ENCODE results near the gene SMIM10L2A. TPM values are rescaled to one million over a fixed set of nuclear protein-coding genes. Genes with fewer than 3 reads are reported as not detected.

Gene SMIM10L2A
- total RNA-seq (2014; rRNA removed; shearing (Covaris generic)) (5.0 and 5.6 TPM in 2 replicates), polyA plus RNA-seq (2016; fragmentation: Nextera tagmentation; extraction: Ambion mirVana) (1.4 and 1.7 TPM in 2 replicates)
- long read RNA-seq, partial matches to known transcripts: 0 of 1 reads
- long read RNA-seq, other reads (novel, unspliced or antisense): 1 of 1 reads

DNA sequence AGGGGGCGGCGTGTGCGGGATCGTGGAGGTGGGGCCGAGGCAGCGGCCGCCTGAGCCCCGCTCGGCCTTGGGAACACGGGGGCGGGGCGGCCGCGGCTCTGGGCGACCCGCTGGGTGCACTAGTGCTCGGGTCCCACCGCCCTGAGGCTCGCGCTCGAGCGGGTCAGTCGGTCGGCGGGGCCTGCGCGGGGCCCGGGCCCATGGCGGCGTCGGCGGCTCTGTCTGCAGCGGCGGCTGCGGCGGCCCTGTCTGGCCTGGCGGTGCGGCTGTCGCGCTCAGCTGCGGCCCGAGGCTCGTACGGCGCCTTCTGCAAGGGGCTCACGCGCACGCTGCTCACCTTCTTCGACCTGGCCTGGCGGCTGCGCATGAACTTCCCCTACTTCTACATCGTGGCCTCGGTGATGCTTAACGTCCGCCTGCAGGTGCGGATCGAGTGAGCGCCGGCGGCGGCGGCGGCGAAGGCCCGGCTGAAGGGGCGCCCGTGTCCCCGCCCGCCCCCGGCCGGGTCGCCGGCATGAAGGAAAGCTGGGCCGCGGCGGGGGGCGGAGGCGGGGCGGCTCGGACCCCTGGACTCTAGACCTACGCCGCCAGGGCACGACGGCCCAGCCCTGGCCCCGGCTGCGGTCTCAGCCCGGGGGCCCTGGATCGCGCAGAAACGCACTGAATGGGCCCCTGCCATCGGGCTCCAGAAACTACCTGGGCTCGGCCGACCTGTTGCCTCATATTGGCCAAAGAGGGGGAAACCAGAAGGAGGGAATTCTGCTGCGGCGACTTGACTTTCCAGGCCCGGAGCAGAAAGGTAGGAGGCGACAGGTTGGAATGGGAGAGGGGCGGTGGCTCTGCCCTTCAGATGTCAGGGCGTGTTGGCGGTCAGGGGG, at the start of gene SMIM10L2A:
Gene SMIM10L2A, plus strand, starts transcription at position 13 of the 878 bp plus-strand sequence. Its CDS starts 188 bp downstream, at position 201.
- no peak within 1 kb of the TSS for H3K27ac ChIP-seq (ENCODE audit: low read depth)
- H4K20me1 ChIP-seq (replicated peaks; ENCODE audit: insufficient read depth): no peaks in the 10 kb centered on the region
- TF ChIP-seq STAT1 (IDR thresholded peaks at IDR 0.05; ENCODE audit: unreplicated experiment): no peak
- TF ChIP-seq, protein P1, sequence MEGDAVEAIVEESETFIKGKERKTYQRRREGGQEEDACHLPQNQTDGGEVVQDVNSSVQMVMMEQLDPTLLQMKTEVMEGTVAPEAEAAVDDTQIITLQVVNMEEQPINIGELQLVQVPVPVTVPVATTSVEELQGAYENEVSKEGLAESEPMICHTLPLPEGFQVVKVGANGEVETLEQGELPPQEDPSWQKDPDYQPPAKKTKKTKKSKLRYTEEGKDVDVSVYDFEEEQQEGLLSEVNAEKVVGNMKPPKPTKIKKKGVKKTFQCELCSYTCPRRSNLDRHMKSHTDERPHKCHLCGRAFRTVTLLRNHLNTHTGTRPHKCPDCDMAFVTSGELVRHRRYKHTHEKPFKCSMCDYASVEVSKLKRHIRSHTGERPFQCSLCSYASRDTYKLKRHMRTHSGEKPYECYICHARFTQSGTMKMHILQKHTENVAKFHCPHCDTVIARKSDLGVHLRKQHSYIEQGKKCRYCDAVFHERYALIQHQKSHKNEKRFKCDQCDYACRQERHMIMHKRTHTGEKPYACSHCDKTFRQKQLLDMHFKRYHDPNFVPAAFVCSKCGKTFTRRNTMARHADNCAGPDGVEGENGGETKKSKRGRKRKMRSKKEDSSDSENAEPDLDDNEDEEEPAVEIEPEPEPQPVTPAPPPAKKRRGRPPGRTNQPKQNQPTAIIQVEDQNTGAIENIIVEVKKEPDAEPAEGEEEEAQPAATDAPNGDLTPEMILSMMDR (conservative IDR thresholded peaks at IDR 0.05; ENCODE audit: low read depth in 2 of 2): no peak
- no peak for TF ChIP-seq ZNF331 (CRISPR knock-in tag; IDR thresholded peaks at IDR 0.05; ENCODE audit: low read depth)
- TF ChIP-seq, protein P2, sequence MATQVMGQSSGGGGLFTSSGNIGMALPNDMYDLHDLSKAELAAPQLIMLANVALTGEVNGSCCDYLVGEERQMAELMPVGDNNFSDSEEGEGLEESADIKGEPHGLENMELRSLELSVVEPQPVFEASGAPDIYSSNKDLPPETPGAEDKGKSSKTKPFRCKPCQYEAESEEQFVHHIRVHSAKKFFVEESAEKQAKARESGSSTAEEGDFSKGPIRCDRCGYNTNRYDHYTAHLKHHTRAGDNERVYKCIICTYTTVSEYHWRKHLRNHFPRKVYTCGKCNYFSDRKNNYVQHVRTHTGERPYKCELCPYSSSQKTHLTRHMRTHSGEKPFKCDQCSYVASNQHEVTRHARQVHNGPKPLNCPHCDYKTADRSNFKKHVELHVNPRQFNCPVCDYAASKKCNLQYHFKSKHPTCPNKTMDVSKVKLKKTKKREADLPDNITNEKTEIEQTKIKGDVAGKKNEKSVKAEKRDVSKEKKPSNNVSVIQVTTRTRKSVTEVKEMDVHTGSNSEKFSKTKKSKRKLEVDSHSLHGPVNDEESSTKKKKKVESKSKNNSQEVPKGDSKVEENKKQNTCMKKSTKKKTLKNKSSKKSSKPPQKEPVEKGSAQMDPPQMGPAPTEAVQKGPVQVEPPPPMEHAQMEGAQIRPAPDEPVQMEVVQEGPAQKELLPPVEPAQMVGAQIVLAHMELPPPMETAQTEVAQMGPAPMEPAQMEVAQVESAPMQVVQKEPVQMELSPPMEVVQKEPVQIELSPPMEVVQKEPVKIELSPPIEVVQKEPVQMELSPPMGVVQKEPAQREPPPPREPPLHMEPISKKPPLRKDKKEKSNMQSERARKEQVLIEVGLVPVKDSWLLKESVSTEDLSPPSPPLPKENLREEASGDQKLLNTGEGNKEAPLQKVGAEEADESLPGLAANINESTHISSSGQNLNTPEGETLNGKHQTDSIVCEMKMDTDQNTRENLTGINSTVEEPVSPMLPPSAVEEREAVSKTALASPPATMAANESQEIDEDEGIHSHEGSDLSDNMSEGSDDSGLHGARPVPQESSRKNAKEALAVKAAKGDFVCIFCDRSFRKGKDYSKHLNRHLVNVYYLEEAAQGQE (IDR thresholded peaks at IDR 0.05; ENCODE audit: unreplicated experiment): no peak
- TF ChIP-seq, protein P3, sequence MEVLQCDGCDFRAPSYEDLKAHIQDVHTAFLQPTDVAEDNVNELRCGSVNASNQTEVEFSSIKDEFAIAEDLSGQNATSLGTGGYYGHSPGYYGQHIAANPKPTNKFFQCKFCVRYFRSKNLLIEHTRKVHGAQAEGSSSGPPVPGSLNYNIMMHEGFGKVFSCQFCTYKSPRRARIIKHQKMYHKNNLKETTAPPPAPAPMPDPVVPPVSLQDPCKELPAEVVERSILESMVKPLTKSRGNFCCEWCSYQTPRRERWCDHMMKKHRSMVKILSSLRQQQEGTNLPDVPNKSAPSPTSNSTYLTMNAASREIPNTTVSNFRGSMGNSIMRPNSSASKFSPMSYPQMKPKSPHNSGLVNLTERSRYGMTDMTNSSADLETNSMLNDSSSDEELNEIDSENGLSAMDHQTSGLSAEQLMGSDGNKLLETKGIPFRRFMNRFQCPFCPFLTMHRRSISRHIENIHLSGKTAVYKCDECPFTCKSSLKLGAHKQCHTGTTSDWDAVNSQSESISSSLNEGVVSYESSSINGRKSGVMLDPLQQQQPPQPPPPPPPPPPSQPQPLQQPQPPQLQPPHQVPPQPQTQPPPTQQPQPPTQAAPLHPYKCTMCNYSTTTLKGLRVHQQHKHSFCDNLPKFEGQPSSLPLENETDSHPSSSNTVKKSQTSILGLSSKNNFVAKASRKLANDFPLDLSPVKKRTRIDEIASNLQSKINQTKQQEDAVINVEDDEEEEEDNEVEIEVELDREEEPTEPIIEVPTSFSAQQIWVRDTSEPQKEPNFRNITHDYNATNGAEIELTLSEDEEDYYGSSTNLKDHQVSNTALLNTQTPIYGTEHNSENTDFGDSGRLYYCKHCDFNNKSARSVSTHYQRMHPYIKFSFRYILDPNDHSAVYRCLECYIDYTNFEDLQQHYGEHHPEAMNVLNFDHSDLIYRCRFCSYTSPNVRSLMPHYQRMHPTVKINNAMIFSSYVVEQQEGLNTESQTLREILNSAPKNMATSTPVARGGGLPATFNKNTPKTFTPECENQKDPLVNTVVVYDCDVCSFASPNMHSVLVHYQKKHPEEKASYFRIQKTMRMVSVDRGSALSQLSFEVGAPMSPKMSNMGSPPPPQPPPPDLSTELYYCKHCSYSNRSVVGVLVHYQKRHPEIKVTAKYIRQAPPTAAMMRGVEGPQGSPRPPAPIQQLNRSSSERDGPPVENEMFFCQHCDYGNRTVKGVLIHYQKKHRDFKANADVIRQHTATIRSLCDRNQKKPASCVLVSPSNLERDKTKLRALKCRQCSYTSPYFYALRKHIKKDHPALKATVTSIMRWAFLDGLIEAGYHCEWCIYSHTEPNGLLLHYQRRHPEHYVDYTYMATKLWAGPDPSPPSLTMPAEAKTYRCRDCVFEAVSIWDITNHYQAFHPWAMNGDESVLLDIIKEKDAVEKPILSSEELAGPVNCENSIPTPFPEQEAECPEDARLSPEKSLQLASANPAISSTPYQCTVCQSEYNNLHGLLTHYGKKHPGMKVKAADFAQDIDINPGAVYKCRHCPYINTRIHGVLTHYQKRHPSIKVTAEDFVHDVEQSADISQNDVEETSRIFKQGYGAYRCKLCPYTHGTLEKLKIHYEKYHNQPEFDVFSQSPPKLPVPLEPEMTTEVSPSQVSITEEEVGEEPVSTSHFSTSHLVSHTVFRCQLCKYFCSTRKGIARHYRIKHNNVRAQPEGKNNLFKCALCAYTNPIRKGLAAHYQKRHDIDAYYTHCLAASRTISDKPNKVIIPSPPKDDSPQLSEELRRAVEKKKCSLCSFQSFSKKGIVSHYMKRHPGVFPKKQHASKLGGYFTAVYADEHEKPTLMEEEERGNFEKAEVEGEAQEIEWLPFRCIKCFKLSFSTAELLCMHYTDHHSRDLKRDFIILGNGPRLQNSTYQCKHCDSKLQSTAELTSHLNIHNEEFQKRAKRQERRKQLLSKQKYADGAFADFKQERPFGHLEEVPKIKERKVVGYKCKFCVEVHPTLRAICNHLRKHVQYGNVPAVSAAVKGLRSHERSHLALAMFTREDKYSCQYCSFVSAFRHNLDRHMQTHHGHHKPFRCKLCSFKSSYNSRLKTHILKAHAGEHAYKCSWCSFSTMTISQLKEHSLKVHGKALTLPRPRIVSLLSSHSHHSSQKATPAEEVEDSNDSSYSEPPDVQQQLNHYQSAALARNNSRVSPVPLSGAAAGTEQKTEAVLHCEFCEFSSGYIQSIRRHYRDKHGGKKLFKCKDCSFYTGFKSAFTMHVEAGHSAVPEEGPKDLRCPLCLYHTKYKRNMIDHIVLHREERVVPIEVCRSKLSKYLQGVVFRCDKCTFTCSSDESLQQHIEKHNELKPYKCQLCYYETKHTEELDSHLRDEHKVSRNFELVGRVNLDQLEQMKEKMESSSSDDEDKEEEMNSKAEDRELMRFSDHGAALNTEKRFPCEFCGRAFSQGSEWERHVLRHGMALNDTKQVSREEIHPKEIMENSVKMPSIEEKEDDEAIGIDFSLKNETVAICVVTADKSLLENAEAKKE (CRISPR knock-in tag; IDR thresholded peaks at IDR 0.05): no peak
- no peak for TF ChIP-seq NANOG (IDR thresholded peaks at IDR 0.05; ENCODE audit: borderline replicate concordance)
- no peak for TF ChIP-seq EZH2phosphoT487 (IDR thresholded peaks at IDR 0.05; ENCODE audit: unreplicated experiment)
- TF ChIP-seq, protein P4, sequence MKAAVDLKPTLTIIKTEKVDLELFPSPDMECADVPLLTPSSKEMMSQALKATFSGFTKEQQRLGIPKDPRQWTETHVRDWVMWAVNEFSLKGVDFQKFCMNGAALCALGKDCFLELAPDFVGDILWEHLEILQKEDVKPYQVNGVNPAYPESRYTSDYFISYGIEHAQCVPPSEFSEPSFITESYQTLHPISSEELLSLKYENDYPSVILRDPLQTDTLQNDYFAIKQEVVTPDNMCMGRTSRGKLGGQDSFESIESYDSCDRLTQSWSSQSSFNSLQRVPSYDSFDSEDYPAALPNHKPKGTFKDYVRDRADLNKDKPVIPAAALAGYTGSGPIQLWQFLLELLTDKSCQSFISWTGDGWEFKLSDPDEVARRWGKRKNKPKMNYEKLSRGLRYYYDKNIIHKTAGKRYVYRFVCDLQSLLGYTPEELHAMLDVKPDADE (IDR thresholded peaks at IDR 0.05): no peak
- no peak for TF ChIP-seq POLR2AphosphoS5 (IDR thresholded peaks at IDR 0.05; ENCODE audit: low read depth)
- TF ChIP-seq ZNF114 (CRISPR knock-in tag; IDR thresholded peaks at IDR 0.05): no peak
- TF ChIP-seq JUNB (IDR thresholded peaks at IDR 0.05; ENCODE audit: unreplicated experiment): no peak
- TF ChIP-seq CREB1 (CRISPR knock-in tag; IDR thresholded peaks at IDR 0.05; ENCODE audit: low read depth): no peak
- ATAC-seq: peak; percentile 68
- no peaks in the 10 kb centered on the region for H3F3A ChIP-seq (replicated peaks; ENCODE audit: low read depth)
- H2AFZ ChIP-seq: peak within 1 kb of the TSS; percentile 76
- H3K27me3 Mint-ChIP-seq (ENCODE audit: insufficient read depth, low read depth, poor library complexity): peaks cover 5% of the 10 kb centered on the region
- no peaks in the 10 kb centered on the region for H3K79me2 ChIP-seq (replicated peaks; ENCODE audit: insufficient read depth)
- peak within 1 kb of the TSS; percentile 52 for H3K4me3 ChIP-seq
- H3K4me1 Mint-ChIP-seq: peaks cover 20% of the 10 kb centered on the region
- H3K27ac Mint-ChIP-seq: no peak within 1 kb of the TSS
- no peak for DNase-seq (ENCODE audit: low spot score)
- no peaks in the 10 kb centered on the region; the same call in 2 of the 3 replicates for H3K9me3 Mint-ChIP-seq
- no peaks in the 10 kb centered on the region for H3K4me1 ChIP-seq (ENCODE audit: insufficient read depth)
- no peaks in the 10 kb centered on the region for H3K9me2 ChIP-seq (ENCODE audit: insufficient read depth)
- peak within 1 kb of the TSS; percentile 69 for H3K4me3 Mint-ChIP-seq
- H3K4me2 ChIP-seq: peak within 1 kb of the TSS; percentile 76
- no peaks in the 10 kb centered on the region for H3K36me3 ChIP-seq (ENCODE audit: insufficient read depth)
- H3K27me3 ChIP-seq (ENCODE audit: insufficient read depth): no peaks in the 10 kb centered on the region
- H3K36me3 Mint-ChIP-seq (ENCODE audit: low read depth): no peaks in the 10 kb centered on the region

All from GM23338 (cell line).